Fibroblast of mammary gland (primary cell): ENCODE results near the gene ERBB2.

ENCODE experiments used
- DNase-seq: peaks from one replicate; pipeline ENCODE4 v3.0.0-alpha.2; 2010; ENCODE audit warnings: low read depth
- H3K4me3 ChIP-seq: 2 replicates; pipeline ENCODE4 v1.5.1; 2011; ENCODE audit warnings: low read depth, mild to moderate bottlenecking, low read length, moderate library complexity; ENCODE audit not compliant: control insufficient read depth
- CTCF ChIP-seq: conservative IDR thresholded peaks from 2 replicates; pipeline ENCODE4 v1.5.1; 2011; ENCODE audit warnings: low read depth, low read length, inconsistent platforms; ENCODE audit not compliant: control insufficient read depth, insufficient read depth

Gene ERBB2

DNA sequence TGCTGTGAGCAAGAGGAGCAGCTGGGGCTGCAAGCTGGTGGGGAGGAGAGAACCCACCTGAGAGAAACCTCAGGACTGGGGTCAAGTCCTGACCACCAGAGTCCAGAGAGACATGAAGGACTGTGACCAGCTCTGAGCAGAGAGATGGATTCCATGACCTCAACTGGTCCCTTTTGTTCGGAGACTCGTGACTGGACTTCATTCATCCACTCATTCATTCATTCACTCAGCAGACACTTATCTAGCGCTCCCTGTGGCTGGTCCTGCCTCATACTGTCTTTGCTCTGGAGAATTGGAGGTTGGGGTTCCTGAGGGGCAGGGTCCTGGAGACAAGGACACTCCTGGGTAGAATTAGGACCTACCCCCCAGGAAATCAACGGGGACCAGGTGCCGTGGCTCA, 4.0 kb downstream of the ERBB2 start:
- no peak for TF ChIP-seq CTCF
- no peak overlapping the region for H3K4me3 ChIP-seq
- DNase-seq, result no peak

DNA sequence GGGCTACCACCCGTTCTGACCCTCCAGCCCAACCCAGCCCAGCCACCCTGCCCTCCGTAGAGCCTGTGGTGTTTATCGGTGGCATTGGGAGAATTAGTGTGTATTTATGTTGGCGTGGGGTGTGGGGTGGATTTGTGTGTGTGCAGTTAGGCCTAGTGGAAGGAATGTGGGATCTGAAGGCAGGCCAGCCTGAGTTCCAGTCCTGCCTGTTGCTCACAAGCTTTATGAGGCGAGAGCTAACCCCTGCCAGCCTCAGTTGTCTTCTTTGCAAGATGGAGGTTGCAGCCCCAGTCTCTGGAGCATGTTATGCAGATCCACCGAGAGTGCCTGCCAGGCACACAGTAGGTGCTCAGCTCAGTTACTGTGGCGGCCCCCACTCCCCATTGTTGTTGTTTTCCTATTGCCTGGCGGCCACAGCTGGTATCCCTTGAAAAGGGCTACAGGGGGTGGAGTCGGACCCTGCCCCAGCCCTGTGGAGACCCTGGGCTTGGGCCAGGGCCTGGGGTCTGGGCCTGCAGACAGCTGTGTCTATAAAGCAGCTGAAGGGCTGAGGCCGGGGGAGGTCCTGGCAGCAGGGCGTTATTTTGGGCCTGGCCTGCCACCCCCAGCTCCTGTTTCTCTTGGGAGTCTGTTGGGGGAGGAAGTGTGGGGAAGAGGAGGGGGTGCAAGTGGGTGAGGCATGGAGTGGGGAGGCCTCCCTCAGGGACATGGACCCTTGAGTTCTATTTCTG, 5.1 kb downstream of the ERBB2 start:
- H3K4me3 ChIP-seq, result no peak overlapping the region
- DNase-seq, result peak; percentile 17
- TF ChIP-seq CTCF, result peak; percentile 13

DNA sequence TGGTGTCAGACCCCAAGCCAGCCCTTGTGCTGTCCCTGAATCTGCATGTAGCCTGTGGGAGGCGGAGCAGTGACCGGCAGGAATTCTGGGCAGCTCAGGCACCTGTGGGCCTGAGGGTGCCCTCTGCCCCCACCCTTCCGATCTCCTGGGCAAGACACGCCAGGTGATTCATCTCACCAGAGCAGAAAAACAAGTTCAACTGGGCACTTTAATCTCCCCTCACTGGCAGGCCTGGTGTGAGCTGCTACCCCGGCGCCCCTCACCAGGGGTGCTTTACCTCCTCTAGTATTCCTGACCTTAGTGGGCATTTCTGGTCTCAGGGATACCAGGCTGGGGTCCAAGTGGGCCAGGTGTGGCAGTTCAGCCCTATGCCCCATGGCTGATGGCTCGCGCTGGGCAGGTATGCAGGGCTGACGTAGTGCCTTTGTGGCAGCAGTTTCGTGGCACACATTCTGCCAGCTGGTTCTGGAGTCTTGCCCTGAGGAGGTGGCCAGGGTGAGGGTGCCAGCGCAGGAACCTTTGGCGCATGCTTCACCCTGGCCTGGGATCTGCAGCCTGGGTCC, 6.0 kb downstream of the ERBB2 start:
- no peak overlapping the region for H3K4me3 ChIP-seq
- no peak for DNase-seq
- TF ChIP-seq CTCF, result no peak

GRCh38 chr17:39706383-39706782, 6.5 kb downstream of the ERBB2 start:
- DNase-seq, result no peak
- no peak for TF ChIP-seq CTCF
- H3K4me3 ChIP-seq, result no peak overlapping the region

DNA sequence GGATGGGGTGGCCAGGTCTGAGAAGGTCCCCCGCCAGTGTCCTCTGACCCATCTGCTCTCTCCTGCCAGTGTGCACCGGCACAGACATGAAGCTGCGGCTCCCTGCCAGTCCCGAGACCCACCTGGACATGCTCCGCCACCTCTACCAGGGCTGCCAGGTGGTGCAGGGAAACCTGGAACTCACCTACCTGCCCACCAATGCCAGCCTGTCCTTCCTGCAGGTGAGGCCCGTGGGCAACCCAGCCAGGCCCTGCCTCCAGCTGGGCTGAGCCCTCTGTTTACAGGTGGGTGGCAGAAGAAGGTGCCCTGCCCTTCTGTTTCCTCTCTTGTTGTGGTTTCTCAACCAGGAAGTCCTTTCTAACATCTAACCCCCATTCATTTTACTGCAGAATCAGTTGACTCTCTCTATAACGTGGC, 7.1 kb downstream of the ERBB2 start:
- DNase-seq, result no peak
- no peak overlapping the region for H3K4me3 ChIP-seq
- no peak for TF ChIP-seq CTCF

DNA sequence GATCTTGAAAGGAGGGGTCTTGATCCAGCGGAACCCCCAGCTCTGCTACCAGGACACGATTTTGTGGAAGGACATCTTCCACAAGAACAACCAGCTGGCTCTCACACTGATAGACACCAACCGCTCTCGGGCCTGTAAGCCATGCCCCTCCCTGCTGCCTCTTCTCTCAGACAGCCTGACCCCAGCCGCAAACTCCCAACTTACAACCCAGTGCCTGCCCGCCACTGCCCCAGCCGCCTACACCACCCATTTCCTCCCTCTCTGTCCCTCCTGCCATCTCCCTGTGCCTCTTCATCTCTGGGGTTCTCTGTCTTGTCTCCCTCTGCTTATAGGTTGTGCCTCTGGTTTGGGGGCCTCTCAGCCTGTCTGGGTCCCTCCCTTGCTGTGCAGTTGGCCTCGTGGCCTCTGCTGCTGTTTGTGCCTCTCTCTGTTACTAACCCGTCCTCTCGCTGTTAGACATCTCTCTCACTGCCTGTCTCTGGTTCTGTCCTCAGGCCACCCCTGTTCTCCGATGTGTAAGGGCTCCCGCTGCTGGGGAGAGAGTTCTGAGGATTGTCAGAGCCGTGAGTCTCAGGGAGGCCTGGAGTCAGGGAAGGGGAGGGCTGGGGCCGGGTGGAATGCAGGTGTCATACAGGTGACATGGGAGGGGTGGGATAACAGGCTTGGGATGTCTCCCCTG, 9.6 kb downstream of the ERBB2 start:
- TF ChIP-seq CTCF, result no peak
- no peak overlapping the region for H3K4me3 ChIP-seq
- no peak for DNase-seq
